Measurements from ENCODE around the gene CACNA2D2. TPM values are rescaled to one million over a fixed set of nuclear protein-coding genes. Genes with fewer than 3 reads are reported as not detected.
A peak's percentile ranks its signal among the peaks of the same experiment; 100 is the strongest.

CACNA2D2 gene
- total RNA-seq, 1 experiment from 2014 or later: 0.59 TPM

GRCh38 chr3:50405249-50405648 lies 98.2 kb downstream of the CACNA2D2 start:
- Histone ChIP-seq H3K27ac (ENCODE audit: low read length) (no peak overlapping the region), H3K27me3 (ENCODE audit: control insufficient read depth, insufficient read depth, low read length) (no peaks in the 10 kb centered on the region), H3K4me1 (ENCODE audit: control insufficient read depth, insufficient read depth, low read length) (no peaks in the 10 kb centered on the region), H3K4me3 (ENCODE audit: low read depth in 2 of 2, low read length in 2 of 2) (no peak overlapping the region), H3K9me3 (ENCODE audit: control insufficient read depth, insufficient read depth, low read depth, low read length) (no peaks in the 10 kb centered on the region), H3K36me3 (ENCODE audit: control insufficient read depth, insufficient read depth, low read length) (no peaks in the 10 kb centered on the region)
- ATAC-seq (no peak), DNase-seq (ENCODE audit: low read depth, low spot score) (no peak)
- BruUV-seq (replicated peaks): no TSS peak
- TF ChIP-seq REST (IDR thresholded peaks at IDR 0.05; ENCODE audit: insufficient read depth in 1 of 2, low read depth in 2 of 2, low read length in 1 of 2) (peak; percentile 91 to 96), SIN3A (IDR thresholded peaks at IDR 0.05; ENCODE audit: borderline replicate concordance, insufficient read depth, low read depth, low read length) (no peak)
- CTCF ChIA-PET: interaction anchor here (0.6 kb wide), 1 partner anchor 15 kb away, joined by 5 read pairs; no protein-coding TSS in a partner anchor
- in situ Hi-C loops (cut with HindIII; ENCODE audit: low pct_unique_long_range_greater_than_20kb, low sequenced_read_pairs): no loop called here
- POLR2A ChIA-PET: no interaction called here
- intact Hi-C loops (cut with micrococcal nuclease; ENCODE audit: unreplicated experiment): no loop called here

GRCh38 chr3:50401978-50402595 lies 101.3 kb downstream of the CACNA2D2 start:
- no peaks in the 10 kb centered on the region for H3K4me1 ChIP-seq (ENCODE audit: control insufficient read depth, insufficient read depth, low read length)
- TF ChIP-seq POLR2AphosphoS5 (IDR thresholded peaks at IDR 0.05; ENCODE audit: low read depth, low read length) (no peak), CTCF (IDR thresholded peaks at IDR 0.05) (no peak), TCF7L2 (IDR thresholded peaks at IDR 0.05; ENCODE audit: low read depth, low read length) (no peak), SIN3A (IDR thresholded peaks at IDR 0.05; ENCODE audit: borderline replicate concordance, insufficient read depth, low read depth, low read length) (no peak), REST (IDR thresholded peaks at IDR 0.05; ENCODE audit: insufficient read depth in 1 of 2, low read depth in 2 of 2, low read length in 1 of 2) (no peak)
- no peaks in the 10 kb centered on the region for H3K9me3 ChIP-seq (ENCODE audit: control insufficient read depth, insufficient read depth, low read depth, low read length)
- no peak for DNase-seq (ENCODE audit: low read depth, low spot score)
- ChIA-PET POLR2A (no interaction called here), CTCF (interaction anchor here (0.6 kb wide), 1 partner anchor 10 kb away, joined by 8 read pairs; no protein-coding TSS in a partner anchor)
- intact Hi-C loops (cut with micrococcal nuclease; ENCODE audit: unreplicated experiment): no loop called here
- H3K4me3 ChIP-seq (ENCODE audit: low read depth in 2 of 2, low read length in 2 of 2): no peak overlapping the region
- ATAC-seq: no peak
- H3K27ac ChIP-seq (ENCODE audit: low read length): no peak overlapping the region
- no TSS peak for BruUV-seq (replicated peaks)
- in situ Hi-C loops (cut with HindIII; ENCODE audit: low pct_unique_long_range_greater_than_20kb, low sequenced_read_pairs): no loop called here
- H3K36me3 ChIP-seq (ENCODE audit: control insufficient read depth, insufficient read depth, low read length): no peaks in the 10 kb centered on the region
- H3K27me3 ChIP-seq (ENCODE audit: control insufficient read depth, insufficient read depth, low read length): no peaks in the 10 kb centered on the region
